GM12864 (cell line): ENCODE measurements around the gene TMEM229B.

ENCODE experiments used
- DNase-seq: peaks from one replicate; pipeline ENCODE4 v3.0.0-alpha.2; 2011; ENCODE audit warnings: low read depth
- H3K4me3 ChIP-seq: 2 replicates; pipeline ENCODE4 v1.5.1; 2011; ENCODE audit warnings: mild to moderate bottlenecking, low read depth, low read length, control low read depth
- CTCF ChIP-seq: IDR thresholded peaks from 2 replicates; pipeline ENCODE4 v1.5.1; 2011; ENCODE audit warnings: low read depth, mild to moderate bottlenecking, moderate library complexity, low read length, control low read depth, inconsistent platforms; ENCODE audit errors: missing control alignments

TMEM229B gene

GRCh38 chr14:67447033-67447381 lies 41.5 kb downstream of the TMEM229B start:
- no peak for DNase-seq
- TF ChIP-seq CTCF, result no peak
- H3K4me3 ChIP-seq, result no peak overlapping the region

GRCh38 chr14:67446371-67447032 lies 42.0 kb downstream of the TMEM229B start:
- TF ChIP-seq CTCF, result no peak
- DNase-seq, result no peak
- H3K4me3 ChIP-seq, result no peak overlapping the region

- TF ChIP-seq CTCF, result no peak
- H3K4me3 ChIP-seq, result no peak overlapping the region
- no peak for DNase-seq
Observed at GRCh38 chr14:67444395-67444794, 44.1 kb downstream of the TMEM229B start.

GRCh38 chr14:67442139-67442906 lies 46.2 kb downstream of the TMEM229B start:
- H3K4me3 ChIP-seq, result no peak overlapping the region
- TF ChIP-seq CTCF, result no peak
- DNase-seq, result no peak

GRCh38 chr14:67441672-67442071 lies 46.8 kb downstream of the TMEM229B start:
- no peak for TF ChIP-seq CTCF
- H3K4me3 ChIP-seq, result no peak overlapping the region
- no peak for DNase-seq

GRCh38 chr14:67441256-67441655 lies 47.3 kb downstream of the TMEM229B start:
- TF ChIP-seq CTCF, result no peak
- no peak for DNase-seq
- no peak overlapping the region for H3K4me3 ChIP-seq

- no peak overlapping the region for H3K4me3 ChIP-seq
- TF ChIP-seq CTCF, result no peak
- no peak for DNase-seq
Observed at GRCh38 chr14:67440513-67440912, 48.0 kb downstream of the TMEM229B start.
